ENCODE results near the gene SPDYE1.
"Not testable (repeated sequence)": the region's sequence is repeated elsewhere in the genome, so short reads cannot be mapped to it uniquely, and the experiment has no call there.

DNA sequence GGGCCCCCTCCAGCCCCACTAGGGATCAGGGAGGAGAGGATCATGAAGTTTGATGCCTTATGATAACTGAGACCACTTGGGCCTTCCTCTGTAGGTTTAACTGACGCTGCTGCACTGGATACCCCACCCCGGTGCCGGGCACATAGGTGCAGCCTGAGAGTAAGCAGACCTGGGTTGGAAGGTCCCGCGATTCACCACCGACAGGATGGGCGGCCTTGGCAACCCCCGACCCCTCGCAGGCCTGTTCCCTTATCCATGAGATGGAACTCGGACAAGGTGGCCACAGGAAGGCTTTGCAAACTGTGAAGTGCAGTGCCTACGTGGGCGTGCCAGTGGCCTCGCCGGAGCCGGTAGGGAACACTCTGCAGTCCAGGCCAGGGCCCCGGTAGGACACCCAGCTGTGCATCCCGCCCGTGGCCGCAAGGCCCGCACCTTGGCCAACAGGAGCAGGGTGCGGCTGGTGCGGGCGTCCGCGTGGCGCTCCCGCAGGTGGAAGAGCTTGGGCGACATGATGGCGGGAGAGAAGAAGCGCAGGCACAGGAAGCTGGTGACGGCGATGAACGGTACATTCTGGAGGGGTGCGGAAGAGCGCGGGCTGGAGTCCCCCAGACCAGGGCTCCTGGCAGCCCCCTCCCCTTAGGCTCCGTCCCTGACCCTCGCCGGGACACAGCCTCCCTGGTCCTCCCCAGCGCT is 42.2 kb downstream of the SPDYE1 start:
- not testable (repeated sequence) for TF ChIP-seq POLR2A, POLR2AphosphoS5 (IDR thresholded peaks at IDR 0.05)
- TF ChIP-seq, protein P1, sequence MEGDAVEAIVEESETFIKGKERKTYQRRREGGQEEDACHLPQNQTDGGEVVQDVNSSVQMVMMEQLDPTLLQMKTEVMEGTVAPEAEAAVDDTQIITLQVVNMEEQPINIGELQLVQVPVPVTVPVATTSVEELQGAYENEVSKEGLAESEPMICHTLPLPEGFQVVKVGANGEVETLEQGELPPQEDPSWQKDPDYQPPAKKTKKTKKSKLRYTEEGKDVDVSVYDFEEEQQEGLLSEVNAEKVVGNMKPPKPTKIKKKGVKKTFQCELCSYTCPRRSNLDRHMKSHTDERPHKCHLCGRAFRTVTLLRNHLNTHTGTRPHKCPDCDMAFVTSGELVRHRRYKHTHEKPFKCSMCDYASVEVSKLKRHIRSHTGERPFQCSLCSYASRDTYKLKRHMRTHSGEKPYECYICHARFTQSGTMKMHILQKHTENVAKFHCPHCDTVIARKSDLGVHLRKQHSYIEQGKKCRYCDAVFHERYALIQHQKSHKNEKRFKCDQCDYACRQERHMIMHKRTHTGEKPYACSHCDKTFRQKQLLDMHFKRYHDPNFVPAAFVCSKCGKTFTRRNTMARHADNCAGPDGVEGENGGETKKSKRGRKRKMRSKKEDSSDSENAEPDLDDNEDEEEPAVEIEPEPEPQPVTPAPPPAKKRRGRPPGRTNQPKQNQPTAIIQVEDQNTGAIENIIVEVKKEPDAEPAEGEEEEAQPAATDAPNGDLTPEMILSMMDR (IDR thresholded peaks at IDR 0.05) = not testable (repeated sequence)

Measured in prostate gland (tissue), 2 donors.